HG03520 (cell line): ENCODE results near the gene RAD51B.

ENCODE experiments used
- ATAC-seq: cut with Tn5 transposase; IDR thresholded peaks from one replicate; pipeline ENCODE4 v1.9.1; 2021; ENCODE audit warnings: mild to moderate bottlenecking, moderate library complexity; ENCODE audit not compliant: unreplicated experiment

The RAD51B gene

DNA sequence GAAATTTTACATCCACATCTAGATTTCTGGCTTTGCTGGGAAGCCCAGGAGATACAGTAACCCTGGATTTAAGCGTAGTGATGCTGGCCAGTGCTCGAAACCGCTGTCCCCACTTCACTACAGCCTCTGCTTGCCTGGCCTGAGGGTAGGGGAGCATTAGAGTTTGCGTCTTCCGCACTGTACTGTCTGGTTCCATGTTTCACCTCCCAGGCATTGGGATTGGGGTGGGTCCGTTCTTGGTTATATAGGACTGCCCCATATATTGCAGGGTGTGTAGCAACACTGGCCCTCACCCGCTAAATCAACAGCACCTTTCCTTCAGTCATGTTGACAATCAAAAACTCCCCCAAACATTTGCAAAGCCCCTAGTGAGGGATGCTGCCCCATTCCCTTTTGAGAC lies 732.5 kb downstream of the RAD51B start:
- no peak for ATAC-seq

DNA sequence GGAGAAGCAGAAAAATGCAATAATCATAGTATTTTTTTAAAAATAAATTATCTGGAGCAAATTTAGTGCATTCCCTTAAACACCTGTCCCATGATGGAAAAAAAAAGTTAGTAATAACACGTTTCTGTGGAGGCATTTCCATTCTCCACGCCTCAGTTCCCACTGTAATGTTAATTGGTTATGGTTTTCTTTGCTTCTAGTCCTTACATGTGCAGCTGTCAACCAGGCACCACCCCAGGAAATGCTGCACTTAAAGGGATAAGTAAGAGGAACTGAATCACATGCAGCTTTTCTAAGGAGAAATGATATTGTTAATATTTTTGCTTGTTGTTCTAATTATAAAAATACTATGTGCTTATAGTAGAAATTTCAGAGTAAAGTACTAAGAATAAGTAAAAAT lies 733.0 kb downstream of the RAD51B start:
- ATAC-seq, result no peak

DNA sequence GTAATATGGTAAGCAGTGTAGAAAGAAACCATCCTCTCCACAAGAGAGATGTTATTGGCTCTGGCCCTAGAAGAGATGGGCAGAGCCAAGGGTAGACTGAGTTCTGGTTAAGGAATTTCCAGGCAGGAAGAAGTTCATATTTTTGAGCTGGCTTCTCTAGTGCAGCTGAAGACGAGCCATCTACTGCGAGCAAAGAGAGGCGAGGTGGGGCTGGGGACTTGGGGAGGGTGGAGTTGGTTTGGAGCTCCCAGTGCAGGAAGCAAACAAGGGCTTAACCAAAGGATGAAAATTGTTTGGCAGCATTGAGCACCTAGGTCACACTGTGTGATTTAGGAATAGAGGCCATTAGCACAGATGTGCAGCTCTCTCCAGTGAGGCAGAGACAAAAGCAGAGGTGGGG lies 733.7 kb downstream of the RAD51B start:
- no peak for ATAC-seq

DNA sequence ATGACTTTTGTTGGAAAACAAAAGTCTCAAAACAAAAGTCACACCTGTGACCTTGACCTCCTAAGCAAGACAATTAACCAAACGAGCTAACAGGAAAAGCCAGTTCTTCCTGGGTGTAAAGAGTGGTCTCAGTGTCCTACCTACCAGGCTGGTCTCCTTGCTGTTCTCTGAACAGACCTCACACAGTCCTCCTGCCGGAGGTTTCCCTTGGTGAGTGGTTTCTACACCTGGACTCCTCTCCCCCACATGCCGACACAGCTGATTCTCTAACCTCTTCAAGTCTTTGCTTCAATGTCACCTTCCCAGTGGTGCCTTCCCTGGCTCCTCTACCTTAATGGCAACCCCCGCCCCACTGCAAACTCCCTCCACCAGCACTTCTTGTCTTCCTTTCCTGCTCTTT lies 734.7 kb downstream of the RAD51B start:
- no peak for ATAC-seq

DNA sequence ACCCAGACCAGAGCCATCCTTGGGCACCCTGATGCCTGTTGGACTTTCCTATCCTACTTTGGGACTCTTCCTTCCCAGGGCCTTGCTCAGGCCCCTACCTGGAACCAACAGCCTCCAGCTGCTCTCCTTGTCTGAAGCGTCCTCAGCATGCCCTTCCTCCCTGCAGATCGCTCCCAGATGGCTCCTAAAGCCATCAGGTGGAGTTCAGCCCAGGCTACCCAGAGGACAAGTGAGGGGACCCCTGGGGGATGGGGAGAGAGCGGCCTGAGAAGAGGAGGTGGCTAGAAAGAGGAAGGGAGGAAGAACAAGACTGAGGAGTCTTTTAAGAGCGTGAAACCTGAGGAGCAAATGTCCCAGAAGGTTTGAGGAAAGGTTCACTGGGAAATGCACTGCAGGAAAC lies 736.7 kb downstream of the RAD51B start:
- ATAC-seq, result no peak

DNA sequence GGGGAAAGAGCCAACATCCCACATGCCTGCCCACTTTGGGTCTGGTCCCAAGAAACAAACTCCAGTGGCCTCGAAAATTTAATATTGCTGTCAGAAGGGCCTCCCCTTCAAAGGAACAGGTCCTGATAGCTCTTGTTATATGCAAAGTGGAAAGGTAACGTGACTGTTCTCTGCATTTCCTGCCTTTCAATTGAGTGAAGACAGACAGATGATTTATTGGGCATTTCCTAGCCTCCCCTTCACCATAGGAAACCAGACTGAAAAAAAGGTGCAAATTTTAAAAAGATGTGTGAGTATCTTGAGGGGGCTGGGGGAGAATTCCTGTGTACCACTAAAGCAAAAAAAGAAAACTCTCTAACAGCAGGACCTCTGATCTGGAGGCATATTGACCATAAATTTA lies 738.1 kb downstream of the RAD51B start:
- ATAC-seq, result no peak

DNA sequence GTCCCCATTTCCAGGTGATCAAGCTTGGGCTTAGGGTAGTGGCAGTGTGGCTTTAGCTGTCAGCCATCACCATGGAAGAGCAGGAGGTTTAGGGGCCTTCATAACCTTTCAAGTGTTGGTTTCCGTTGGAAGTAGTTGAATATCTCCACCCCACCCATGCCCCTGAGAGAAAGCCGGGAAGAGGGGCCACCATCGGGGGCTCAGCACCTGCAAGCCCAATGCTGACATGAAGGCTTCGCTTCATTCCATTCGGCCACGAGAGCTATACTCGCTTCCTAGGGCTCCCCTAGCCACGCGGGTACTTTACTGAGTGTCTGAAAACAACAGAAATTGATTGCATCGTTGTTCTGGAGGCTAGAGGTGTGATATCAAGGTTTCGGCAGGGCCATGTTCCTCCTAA lies 738.5 kb downstream of the RAD51B start:
- ATAC-seq, result no peak

DNA sequence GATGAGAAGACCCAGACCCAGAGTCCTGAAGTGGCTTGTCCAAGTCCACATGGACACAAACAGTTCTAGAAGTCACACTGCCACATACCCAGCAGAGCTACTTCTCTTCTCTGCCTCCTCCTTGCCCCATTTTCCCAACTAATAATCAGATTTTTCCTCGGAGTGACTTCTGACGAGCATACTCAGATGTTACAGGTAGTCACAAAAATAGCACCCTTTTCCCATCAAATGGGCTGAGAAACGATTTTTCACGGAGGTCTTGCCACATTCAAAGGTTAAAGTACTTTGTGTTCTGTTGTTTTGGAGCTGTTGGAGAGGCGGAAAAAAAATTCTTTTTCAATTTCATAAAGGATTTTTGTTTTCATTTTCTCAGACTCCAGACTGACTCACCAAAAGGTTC lies 740.4 kb downstream of the RAD51B start:
- ATAC-seq, result no peak

DNA sequence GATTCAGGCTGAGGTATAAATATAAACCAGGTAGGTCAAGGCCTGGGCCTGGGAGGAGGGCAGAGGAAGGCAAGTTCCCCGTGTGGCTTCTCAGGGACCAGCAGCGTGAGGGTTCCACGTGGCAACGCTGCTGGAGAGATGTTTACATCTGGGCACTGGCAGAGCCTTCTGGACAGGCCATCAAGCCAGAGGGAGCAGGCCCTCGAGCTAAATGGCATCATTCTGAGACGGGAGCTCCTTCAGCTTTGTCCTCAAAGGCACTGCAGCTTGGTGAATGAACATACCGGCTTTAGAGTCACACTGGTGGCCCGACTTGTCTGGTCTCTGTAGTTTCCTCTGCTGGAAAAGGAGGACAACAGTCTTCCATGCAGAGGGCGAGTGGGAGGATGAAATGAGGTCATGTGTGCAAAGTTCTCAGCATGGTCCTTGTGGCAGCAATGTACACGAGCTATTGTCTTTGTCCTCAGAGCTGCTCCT lies 742.0 kb downstream of the RAD51B start:
- no peak for ATAC-seq

DNA sequence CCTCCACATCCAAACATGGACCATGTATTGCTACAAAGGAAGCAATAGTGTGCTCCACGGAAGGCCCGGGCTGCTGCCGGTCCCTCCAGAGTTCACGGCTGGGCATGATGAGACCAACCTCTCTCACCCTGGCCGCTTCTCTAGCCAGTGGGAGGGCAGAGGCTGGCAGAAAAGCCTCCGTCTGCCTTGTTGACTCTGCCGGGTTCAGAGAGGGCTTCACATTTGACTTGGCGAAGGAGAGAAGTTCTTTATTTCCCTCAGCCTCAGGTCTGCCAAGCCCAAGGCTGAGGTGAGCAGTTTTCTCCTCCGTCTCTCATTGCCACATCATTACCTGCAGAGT lies 743.3 kb downstream of the RAD51B start:
- no peak for ATAC-seq

DNA sequence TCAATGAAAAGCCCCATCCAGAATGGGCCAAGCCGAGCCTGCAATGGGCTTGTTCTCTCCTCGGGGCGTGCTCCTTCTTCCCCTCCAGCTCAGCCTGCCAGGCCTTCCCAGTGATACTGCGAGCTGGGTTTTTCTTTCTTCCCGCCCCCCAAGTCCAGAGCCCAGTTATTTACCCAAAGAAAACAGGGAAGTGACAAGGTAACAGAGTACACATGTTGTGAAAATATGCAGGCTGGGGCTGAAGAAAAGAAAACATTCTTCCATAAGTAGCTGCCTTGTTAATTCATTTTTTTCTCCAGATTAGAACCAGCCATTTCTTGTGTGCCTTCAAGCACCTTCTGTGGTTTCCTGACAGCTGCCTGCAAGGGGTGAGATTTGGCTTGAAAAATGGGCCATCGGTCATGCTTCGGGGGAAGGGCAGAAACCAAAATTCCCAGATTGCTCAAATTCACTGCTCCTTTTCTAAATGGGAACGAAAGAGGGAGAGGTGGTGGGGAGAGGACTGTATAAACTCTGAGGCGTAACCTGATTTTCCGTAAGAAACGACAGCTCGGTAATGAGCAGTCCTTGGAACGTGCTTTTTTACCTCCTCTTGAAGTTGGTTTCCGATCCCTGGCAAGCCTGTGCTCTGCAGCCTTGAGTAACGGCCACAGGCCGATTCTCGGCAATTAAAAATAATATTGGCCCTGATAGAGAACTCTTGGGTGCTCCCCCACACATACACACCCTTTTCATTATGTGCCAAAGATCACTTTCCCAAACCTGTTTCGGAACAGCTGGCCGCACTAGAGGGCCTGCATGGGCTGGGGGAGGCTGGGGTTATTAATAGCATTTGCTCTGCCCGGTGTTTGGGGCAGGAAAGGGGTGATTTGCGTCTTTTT lies 743.9 kb downstream of the RAD51B start:
- no peak for ATAC-seq

DNA sequence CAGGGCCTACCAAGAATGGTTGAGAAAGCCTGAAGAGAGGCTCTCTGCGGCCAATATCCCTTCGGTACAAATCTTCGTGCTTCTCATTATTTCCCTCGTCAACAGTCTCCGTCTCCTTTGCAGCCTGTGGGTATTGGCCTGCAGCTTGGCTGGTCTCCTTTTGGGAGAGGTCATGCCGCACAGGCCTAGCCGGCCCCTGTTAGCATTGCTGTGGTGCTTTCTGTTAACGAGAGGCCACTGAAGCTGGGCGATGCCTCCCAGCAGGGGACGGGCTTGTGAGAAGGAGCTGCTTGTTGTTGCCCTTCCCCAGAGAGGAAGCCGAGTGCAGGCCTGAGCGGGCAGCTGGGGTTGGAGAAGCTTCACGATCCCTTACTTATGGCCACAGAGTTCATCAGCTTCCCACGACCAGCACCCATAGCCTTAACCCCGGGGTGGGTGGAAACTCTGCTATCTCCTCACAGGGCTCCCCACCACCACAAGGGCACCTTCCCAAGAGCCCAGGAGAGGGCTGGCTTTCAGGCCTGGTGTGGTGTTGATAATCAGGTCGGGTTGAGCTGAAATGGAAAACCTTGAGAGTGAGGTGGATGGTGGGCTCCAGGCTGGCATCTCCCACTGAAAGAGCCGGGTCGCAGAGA lies 744.7 kb downstream of the RAD51B start:
- ATAC-seq, result no peak

DNA sequence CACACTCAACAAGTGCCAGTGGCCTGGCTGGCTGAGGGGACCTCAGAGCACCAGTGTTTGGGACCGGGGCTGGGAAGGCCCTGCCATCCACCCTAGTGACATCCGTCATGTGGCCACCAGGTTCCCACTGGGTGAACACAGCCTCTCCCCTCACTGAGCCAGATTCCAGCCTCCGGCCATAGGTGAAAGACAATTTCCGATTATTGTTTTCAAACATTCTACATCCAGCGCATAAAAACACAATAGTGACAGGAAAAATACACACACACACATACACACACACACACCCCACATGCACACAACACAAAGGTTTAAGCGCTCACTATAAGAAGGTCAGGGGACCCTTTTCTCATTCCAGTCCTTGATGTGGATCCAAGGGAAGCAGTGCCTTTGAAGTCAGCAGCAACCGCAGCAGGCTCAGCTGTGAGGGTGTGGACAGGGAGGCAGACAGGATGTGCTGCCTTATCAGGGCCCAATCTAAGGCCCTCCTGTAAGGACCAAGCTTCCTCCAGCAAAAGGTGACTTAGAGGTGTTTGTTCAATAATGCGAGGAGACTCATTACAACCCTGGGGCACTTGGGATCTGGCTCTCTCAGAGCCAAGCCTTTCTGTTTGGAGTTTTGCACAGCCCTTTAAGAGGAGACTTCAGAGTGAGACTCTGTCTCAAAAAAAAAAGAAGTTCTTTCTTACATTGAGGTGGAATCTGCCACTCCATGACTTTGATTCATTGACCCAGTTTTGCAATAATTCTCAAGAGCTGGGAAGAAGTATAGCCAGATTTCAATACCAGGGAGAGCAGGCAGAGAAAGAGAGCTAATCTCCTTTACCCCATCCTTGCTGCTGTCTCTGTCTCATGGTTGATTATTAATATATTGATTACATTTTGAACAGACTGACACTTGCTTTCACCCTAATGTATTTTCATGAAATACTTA lies 745.5 kb downstream of the RAD51B start:
- ATAC-seq, result no peak

DNA sequence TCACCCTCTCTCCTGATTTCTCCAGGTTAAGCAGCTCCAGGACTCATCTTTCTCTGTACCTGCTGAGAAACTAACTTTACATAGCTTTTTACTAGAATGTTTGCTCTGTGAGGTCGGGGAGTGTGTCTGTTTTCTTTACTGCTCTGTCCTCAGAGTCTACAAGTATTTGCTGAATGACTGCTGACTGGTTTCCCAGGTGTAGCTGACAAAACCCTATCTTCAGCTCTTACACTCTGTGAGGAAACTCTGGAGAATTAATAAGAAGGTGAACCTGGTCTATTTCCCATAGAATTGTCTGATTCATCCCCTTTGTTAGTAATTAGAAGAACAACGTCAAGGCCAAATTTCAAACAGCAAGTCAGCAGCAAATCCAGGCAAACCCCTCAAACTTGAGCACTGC lies 746.5 kb downstream of the RAD51B start:
- ATAC-seq, result no peak

DNA sequence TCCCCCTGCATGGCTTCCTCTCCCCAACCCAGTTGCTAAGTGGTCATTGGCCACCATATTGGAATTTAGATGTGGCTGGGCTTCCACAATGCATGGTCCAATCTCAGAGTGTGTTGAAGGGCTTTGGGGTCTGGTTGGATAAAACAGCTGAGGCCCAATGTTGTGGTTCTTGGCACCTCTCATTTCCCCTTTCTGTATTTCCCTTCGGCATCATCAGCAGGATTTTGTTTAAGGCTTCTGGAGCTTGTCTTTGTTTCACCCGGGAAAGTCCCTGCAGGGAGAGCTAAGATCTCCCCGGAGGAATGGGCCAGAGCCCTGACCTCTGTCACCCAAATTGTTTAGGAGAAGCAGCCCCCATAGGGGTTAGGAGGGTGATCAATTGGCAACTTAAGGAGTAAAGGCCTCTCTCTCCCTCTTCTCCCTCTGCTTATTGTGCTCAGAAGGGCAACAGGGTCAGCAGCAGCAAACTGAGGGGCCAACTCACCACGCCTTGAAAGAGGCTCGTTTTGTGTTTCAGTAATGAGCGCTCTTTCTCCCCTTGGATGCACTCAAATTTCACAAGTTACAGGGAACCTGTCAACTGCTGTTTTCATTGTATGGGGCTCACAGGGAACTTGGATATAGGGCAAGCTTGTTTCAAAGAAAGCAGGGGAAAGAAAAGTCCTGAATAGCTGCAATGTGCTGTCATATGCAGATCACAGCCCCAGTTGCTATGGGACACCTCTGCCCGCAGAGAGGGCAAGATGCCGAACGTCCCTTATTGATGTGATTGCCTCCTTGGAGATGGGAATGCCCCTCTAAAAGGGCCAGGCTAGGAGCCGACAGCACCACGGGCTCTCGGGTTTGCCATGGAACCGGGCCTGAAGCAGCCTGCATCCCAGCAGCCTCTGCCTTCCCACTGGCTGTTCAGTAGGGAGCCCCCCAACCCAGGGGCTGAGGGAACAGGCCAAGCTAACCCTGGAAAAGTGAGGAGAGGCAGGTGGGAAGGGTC lies 749.6 kb downstream of the RAD51B start:
- ATAC-seq, result no peak

DNA sequence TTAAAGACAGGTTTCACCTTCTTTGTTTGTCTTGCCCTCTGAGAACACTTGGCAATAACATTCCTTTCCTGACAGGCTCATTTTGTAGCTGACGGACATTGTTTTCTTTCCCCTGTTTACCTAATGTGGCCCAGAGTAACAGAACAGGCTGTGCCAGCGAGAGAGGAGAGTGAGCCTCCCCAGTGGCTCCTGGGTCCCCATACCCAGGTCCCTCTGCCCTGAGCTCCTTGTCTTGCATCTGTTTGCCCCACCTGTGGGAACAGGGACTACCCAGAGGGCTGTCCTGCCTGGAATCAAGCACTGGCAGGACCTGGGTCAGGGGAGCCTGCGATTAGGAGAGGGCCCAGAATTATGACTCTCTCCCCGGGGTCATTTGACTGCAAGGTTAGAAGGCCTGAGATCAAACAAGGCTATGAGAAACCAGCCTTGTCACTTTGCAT lies 750.4 kb downstream of the RAD51B start:
- no peak for ATAC-seq

DNA sequence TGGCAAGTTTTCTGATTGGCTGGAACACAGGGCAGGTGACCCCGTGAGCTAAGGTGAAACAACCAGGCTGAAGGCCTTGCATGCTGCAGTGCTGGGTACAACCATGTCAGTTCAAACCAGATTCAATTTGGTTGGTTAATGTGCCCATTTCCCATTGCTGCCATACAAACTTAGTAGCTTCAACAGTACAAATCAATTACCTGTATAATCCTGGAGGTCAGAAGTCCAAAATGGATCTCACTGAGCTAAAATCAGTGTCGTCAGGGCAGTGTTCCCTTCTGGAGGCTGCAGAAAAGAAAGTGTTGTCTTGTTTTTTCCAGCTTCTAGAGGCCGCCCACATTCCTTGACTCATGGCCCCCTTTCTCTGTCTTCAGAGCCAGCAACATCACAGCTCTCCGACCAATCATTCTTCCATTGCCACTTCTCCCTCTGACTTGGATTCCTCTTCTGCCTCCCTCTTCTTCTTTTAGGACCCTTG lies 751.6 kb downstream of the RAD51B start:
- no peak for ATAC-seq

DNA sequence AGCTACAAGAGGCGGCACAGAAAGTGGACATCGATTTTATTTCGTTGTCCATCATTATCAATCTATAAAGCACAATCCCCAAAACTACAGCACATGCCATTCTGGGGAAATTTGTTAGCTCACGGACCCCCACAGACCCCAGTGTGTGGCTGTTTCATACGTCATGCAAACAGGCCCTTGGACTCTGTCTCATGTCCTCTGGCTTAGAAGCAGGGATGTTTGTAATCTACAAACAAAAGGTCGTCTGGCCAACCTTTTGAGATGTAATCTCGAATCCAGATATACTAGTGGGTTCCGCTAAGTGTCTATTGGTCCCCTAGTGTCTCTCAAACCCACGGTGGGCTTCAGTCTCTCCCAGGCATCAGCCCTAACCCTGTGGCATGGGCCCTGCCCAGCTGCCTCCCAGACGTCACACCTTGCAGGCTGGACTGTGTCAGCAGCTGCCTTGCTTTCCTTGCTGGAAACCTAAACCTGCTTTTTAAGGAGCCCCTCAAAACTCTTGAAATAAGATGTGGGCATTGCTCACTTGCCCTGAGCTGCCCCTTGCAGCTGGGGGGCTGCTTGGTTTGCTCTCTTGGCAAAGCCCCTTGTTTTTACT lies 752.4 kb downstream of the RAD51B start:
- ATAC-seq, result no peak

DNA sequence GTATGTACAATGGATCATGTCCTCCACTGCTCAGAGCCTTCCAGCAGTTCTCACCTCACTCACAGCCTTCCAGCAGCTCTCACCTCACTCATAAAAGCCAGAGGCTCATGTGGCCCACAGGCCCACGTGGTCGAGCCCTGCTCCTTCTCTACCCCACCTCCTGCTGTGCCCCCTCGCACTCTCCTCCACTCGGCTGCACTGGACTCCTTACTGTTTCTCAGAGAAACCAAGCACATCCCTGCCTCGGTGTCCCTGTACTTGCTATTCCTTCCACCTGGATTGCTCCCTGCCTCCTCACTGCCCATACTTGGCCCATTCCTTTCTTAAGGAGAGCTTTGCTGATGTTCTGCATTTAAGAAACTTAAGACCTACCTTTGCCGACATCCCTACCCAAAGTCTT lies 753.5 kb downstream of the RAD51B start:
- ATAC-seq, result no peak

DNA sequence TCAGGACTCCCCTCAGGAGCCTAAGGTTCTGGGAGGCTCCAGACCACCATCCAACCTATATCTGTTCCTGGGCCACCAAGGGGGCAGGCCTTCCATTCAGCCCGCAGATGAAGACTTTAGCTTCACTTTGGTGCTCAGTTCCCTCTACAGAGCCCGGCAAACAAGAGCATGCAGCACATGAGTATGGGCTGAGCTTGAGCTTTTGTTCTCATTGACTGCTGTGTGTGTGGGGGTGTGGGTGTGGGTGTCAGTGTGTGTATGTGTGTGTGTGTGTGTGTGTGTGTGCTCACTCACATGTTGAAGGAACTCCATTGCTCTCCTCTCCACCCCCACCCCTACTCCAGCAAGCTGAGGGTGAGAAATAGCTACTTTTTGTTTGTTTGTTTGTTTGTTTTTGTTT lies 754.1 kb downstream of the RAD51B start:
- no peak for ATAC-seq
